WERI-Rb-1 (cell line): Measurements from ENCODE around the gene GJA4.

ENCODE experiments used
- DNase-seq: peaks from one replicate; pipeline ENCODE4 v3.0.0-alpha.2; 2020
- H3K27ac ChIP-seq: fragments of 250-450 bp; sonication (Bioruptor Pico); 2 replicates; pipeline ENCODE4 v1.5.1; 2020; ENCODE audit warnings: mild to moderate bottlenecking, moderate library complexity
- H3K27me3 ChIP-seq: fragments of 250-450 bp; sonication (Bioruptor Pico); 2 replicates; pipeline ENCODE4 v1.5.1; 2021; ENCODE audit warnings: mild to moderate bottlenecking, low read depth, moderate library complexity; ENCODE audit not compliant: insufficient read depth, severe bottlenecking
- H3K36me3 ChIP-seq: fragments of 250-450 bp; sonication (Bioruptor Pico); 2 replicates; pipeline ENCODE4 v1.5.1; 2020; ENCODE audit warnings: mild to moderate bottlenecking, moderate library complexity
- H3K4me3 ChIP-seq: 2 replicates; pipeline ENCODE4 v1.5.1; 2011; ENCODE audit warnings: low read depth, mild to moderate bottlenecking, control low read depth, low read length
- H3K9me3 ChIP-seq: fragments of 250-450 bp; sonication (Bioruptor Pico); 2 replicates; pipeline ENCODE4 v1.5.1; 2021; ENCODE audit warnings: mild to moderate bottlenecking, moderate library complexity; ENCODE audit not compliant: severe bottlenecking
- TF ChIP-seq, protein P1 (sequence below): IDR thresholded peaks from 2 replicates; pipeline ENCODE4 v1.5.1; 2011; ENCODE audit warnings: low read depth, mild to moderate bottlenecking, control low read depth, inconsistent platforms, low read length

The GJA4 gene

GRCh38 chr1:34787461-34788420, 5.1 kb upstream of the GJA4 start:
- TF ChIP-seq, protein P1, sequence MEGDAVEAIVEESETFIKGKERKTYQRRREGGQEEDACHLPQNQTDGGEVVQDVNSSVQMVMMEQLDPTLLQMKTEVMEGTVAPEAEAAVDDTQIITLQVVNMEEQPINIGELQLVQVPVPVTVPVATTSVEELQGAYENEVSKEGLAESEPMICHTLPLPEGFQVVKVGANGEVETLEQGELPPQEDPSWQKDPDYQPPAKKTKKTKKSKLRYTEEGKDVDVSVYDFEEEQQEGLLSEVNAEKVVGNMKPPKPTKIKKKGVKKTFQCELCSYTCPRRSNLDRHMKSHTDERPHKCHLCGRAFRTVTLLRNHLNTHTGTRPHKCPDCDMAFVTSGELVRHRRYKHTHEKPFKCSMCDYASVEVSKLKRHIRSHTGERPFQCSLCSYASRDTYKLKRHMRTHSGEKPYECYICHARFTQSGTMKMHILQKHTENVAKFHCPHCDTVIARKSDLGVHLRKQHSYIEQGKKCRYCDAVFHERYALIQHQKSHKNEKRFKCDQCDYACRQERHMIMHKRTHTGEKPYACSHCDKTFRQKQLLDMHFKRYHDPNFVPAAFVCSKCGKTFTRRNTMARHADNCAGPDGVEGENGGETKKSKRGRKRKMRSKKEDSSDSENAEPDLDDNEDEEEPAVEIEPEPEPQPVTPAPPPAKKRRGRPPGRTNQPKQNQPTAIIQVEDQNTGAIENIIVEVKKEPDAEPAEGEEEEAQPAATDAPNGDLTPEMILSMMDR = peak; percentile 75
- H3K36me3 ChIP-seq = no peaks in the 10 kb centered on the region
- H3K9me3 ChIP-seq = no peaks in the 10 kb centered on the region
- H3K4me3 ChIP-seq = no peak overlapping the region
- DNase-seq = peak; percentile 50
- H3K27ac ChIP-seq = no peak overlapping the region
- H3K27me3 ChIP-seq = peaks cover 41% of the 10 kb centered on the region

GRCh38 chr1:34790985-34791384, 1.8 kb upstream of the GJA4 start:
- Histone ChIP-seq H3K27me3 (peaks cover 51% of the 10 kb centered on the region), H3K27ac (no peak overlapping the region), H3K36me3 (no peaks in the 10 kb centered on the region), H3K9me3 (no peaks in the 10 kb centered on the region), H3K4me3 (no peak overlapping the region)
- DNase-seq = no peak
- TF ChIP-seq, protein P1 = no peak

DNA sequence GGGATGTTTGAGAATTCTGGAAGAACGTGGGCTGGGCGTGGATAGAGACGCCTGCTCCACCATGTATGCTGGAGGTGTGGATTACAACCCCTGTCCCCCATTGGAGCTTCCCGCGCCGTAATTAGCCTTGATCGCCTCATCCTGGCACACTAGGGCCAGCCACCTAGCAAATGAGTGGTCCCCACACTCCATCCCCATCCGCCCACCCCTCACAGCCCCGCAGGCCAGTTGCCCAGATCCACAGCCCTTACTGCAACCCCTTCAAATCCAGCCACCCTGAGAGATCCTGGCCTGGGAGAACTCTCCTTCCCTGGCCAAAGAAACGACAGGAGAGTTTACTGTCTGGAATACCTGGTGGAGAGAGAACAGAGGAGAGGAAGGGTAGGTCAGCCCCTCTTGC, 375 bp upstream of the GJA4 start:
- DNase-seq = no peak
- Histone ChIP-seq H3K27ac (no peak overlapping the region), H3K27me3 (peaks cover 51% of the 10 kb centered on the region), H3K4me3 (no peak overlapping the region), H3K36me3 (no peaks in the 10 kb centered on the region), H3K9me3 (no peaks in the 10 kb centered on the region)
- TF ChIP-seq, protein P1 = no peak

GRCh38 chr1:34794001-34794789, 1.4 kb downstream of the GJA4 start:
- H3K27me3 ChIP-seq = peaks cover 51% of the 10 kb centered on the region
- H3K4me3 ChIP-seq = no peak overlapping the region
- H3K9me3 ChIP-seq = no peaks in the 10 kb centered on the region
- H3K27ac ChIP-seq = no peak overlapping the region
- TF ChIP-seq, protein P1 = no peak
- DNase-seq = no peak
- H3K36me3 ChIP-seq = no peaks in the 10 kb centered on the region

GRCh38 chr1:34794790-34795180, 2.0 kb downstream of the GJA4 start:
- TF ChIP-seq, protein P1 = no peak
- H3K27me3 ChIP-seq = peaks cover 51% of the 10 kb centered on the region

More at GRCh38 chr1:34794790-34795180, 2.0 kb downstream of the GJA4 start:
- Histone ChIP-seq H3K36me3 (no peaks in the 10 kb centered on the region), H3K9me3 (no peaks in the 10 kb centered on the region), H3K4me3 (no peak overlapping the region), H3K27ac (no peak overlapping the region)
- no peak for DNase-seq
